ENCODE results near the gene KHSRP.
A peak's percentile ranks its signal among the peaks of the same experiment; 100 is the strongest.
"Not testable (repeated sequence)": the region's sequence is repeated elsewhere in the genome, so short reads cannot be mapped to it uniquely, and the experiment has no call there.

KHSRP gene

GRCh38 chr19:6417713-6418561 lies 6.7 kb downstream of the KHSRP start:
- DNase-seq (ENCODE audit: low read depth in 2 of 2), result no peak

- no peak for DNase-seq (ENCODE audit: low read depth in 2 of 2)
These were observed 7.8 kb downstream of the KHSRP start for GRCh38 chr19:6416658-6417405.

GRCh38 chr19:6415591-6416190 lies 8.9 kb downstream of the KHSRP start:
- DNase-seq (ENCODE audit: low read depth in 2 of 2), result no peak

GRCh38 chr19:6414793-6415590 lies 9.6 kb downstream of the KHSRP start:
- DNase-seq (ENCODE audit: low read depth in 2 of 2), result no peak

DNA sequence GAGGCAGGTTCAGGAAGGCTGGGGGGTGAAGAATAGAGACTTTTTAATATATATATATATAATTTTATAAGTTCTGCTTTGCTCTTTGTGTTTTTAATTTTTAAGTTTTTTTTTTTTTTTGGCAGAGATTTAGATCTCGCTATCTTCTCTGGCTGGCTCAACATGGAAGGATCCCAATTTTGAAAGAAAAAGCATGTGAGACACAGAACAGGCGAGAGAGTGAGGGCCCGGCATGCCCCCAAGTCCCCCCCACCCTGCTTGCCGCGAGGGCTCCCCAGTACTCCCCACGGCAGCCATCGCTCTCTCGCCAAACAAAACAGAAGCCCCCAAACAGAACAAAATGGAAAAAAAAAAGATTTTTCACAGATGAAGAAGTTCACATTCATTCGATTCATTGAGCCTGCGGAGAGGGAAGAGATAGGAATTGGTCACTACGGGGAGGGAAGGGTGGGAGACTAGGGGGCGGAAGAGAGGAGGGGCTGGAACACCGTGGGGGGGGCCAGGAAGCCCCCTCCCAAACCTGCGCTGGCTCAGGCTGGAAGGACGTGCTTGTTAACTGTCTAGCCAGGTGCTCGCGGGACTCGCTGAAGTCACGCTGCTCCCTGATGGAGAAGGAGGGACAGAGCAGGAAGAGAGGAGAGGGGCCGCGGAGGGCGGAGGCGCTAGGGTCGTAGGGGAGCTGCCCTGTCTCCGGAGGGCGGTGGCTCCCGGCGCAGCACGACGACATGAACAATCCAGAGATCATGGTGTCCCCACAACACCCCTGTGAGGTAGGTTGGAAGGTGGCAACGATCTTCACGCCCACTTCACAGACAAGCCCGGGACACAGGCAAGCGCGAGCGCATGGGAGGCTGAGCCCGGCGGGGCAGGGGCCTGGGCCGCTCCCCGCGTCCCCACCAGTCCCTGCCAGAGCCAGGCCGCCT lies 10.6 kb downstream of the KHSRP start:
- no peak for DNase-seq (ENCODE audit: low read depth in 2 of 2)

DNA sequence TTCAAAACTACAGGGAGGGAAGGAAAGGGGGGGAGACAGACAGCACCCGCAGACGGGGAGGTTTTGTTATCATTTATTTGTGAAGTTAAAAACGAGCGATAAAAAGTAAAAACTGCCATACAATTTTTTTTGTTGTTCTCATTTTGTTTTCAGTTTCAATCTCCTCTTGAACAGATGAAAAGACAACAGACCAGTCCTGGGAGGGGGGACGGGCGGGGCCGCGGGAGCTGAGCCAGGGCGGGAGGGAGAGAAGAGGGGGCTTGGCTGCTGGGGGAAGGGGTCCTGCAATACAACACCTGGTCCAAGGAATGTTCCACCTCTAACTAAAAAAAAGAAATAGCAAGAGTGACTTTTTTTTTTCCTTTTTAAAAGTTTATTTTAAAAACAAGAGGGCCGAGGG lies 11.3 kb downstream of the KHSRP start:
- no peak for DNase-seq (ENCODE audit: low read depth in 2 of 2)

DNA sequence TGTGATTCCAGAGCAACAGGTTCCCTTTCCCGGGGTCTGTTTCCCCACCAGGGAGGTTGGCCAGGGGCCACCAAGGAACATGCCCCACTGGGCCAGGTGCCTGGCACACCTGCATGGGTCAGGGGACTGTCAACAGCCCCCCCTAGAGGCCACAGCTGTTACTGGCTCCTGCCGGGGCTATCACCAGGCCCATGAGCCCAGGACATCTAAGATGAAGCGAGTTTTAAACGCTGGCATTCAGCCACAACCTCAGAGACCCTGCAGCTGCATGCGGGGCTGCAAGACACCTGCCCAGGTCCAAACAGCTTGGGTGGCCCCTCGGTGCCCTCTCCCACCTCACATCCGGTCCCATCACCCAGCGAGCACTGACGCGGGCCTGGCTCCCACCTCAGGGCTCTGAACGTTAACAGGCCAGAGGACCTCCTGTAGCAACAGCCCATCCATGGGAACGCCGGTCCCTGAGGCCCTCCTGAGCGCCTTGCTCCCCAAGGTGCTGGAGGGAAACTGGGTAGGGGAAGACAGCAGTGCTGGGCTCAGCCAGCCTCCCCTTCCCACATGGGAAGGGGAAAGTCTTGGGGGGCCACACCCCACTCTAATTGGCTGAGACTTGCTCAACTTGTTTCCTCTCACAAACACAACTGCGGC lies 12.0 kb downstream of the KHSRP start:
- no peak for DNase-seq (ENCODE audit: low read depth in 2 of 2)

DNA sequence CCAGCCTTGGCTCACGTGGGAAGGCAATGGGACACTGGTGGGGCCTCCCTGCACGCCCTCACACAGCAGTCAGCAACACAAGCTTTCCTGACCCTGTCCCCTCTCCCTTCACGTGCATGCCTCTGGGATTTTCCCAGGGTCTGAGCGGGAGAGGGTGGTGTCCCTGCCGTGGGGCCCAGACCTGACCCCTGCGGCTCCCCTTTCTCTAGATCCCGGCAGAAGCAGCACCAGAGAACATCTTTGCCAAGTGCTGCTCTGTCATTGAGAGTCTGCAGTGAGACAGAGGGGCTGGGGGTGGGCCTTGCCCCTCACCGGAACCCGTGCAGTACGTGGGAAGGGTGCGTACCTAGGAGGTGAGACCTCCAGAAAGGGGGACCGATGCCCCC lies 12.6 kb downstream of the KHSRP start:
- DNase-seq (ENCODE audit: low read depth in 2 of 2), result no peak

- no peak for DNase-seq (ENCODE audit: low read depth in 2 of 2)
These were observed 15.3 kb downstream of the KHSRP start for GRCh38 chr19:6409346-6409745.

DNA sequence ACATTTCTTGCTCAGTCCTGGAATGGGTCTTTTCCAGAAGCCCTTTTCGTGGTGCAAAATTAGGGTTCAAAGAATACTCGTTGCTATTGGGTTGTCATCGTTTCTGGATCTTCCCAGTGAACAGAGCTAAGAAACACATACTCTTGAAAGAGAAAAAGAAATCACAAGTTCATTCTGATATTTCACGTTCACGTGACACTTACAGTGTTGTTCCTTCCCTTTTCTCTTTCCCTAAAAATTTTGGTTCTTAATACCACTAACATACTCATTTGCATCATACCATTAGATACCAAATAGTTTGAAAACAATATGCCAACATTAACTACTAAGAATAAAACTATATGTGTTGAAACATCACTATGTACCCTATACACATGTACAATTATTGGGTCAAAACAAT lies 18.2 kb downstream of the KHSRP start:
- DNase-seq (ENCODE audit: low read depth in 2 of 2), result no peak

DNA sequence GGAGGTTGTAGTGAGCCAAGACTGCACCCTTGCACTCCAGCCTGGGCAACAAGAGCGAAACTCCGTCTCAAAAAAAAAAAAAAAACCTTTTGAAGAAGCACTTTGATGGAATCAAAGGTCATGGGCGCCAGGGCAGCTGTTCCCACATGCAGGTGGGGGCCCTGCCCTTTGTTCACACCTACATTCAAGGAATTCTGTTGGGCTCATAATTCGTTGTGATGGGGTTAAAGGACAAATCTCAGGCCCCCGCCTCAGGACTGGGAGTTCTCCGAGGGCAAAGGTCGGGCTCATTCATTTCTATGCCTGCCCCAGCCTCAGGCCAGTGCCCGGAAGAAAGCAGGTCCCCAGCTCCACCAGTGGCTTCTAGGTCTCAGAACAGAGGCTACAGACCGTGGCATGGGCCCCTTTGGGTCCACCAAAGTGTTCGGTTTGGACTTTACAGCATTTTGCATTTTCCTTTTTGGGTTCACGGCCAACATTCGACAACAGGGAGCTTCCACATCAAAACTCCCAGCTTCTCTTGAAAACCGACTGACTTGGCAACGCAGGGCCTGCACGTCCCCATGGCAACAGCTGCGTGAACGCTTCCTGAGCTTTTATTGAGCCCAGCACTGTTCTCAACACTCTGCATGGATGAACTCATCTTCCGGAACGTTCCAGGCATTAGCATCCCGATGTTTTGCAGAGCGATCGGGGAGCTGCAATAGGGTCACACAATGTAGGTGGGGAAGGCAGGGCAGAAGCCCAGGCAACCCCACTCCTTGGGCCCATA lies 21.6 kb downstream of the KHSRP start:
- no peak for DNase-seq (ENCODE audit: low read depth in 2 of 2)

GRCh38 chr19:6402058-6402457 lies 22.6 kb downstream of the KHSRP start:
- DNase-seq (ENCODE audit: low read depth in 2 of 2), result no peak

DNA sequence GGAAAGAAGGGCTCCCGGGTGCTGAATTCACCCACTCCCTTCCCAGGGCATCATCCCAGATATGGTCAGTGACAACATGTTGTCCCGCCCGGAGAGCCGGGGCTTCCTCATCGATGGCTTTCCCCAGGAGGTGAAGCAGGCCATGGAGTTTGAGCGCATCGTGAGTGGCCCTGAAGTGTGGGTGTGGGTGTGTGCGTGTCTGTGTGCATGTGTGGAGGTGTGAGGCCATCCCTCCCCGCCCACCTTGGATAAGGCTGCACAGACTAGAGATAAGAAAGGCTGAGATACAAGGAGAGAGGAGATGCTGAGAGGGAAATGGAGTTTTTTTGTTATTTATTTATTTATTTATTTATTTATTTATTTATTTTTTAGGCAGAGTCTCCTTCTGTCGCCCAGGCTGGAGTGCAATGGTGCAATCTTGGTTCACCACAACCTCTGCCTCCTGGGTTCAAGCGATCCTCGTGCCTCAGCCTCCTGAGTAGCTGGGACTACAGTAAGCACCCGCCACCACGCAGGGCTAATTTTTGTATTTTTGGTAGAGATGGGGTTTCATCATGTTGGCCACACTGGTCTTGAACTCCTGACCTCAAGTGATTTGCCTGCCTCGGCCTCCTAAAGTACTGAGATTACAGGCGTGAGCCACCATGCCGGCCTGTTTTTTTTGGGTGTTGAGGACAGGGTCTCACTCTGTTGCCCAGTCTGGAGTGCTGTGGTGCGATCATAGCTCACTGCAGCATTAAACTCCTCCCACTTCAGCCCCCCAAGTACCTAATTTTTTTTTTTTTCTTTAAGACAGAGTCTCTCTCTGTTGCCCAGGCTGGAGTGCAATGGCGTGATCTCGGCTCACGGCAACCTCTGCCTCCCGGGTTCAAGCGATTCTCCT lies 24.3 kb downstream of the KHSRP start:
- not testable (repeated sequence) for DNase-seq (ENCODE audit: low read depth in 2 of 2)

DNA sequence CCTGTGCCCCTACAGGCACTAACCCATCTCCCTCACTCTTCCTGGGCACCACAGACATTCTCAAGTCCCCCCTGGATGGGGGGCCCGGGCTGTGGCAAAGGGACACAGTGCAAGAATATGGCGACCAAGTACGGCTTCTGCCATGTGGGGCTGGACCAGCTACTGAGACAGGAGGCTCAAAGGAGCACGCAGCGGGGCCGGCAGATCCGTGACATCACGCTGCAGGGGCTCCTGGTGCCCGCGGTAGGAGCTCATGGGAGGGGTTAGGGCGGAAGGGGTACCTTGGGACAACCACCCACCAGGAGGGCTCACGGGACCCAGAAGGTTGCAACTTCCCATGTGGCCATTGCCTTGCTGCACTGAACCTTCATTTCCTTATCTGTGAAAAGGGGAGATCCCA lies 28.3 kb downstream of the KHSRP start:
- DNase-seq (ENCODE audit: low read depth in 2 of 2), result no peak

DNA sequence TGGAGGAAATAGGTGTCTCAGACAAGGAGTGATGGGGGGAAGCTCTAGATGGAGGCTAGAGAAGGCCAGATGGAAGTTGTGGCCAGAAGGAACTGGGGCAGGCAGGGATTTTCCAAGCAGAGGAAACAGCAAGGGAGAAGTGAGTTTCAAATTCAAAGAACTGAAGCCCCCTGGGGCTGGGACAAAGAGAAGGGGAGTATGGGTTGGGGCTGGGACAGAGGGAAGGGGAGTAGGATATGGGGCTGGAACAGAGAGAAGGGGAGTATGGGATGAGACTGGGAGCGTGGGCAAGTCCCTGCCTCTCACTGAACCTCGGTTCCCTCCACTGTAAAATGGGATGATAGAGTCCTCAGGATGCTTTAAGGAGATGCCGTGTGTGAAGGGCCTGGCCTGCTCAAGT lies 29.8 kb downstream of the KHSRP start:
- no peak for DNase-seq (ENCODE audit: low read depth in 2 of 2)

- DNase-seq (ENCODE audit: low read depth in 2 of 2), result peak in 1 of 2 donors; percentile 56
These were observed 30.6 kb downstream of the KHSRP start for GRCh38 chr19:6393983-6394412.

GRCh38 chr19:6393074-6393982 lies 31.3 kb downstream of the KHSRP start, which contains the start of gene GTF2F1:
TSS of gene GTF2F1 (minus strand) at chr19:6393164. CDS start at chr19:6392995, 169 bp downstream.
- DNase-seq (ENCODE audit: low read depth in 2 of 2), result peak; percentile 86 to 91
